HEK293T (cell line): ENCODE measurements around the gene YIF1A.

Experiments
- CTCF ChIA-PET: fragments of 350-600 bp; formaldehyde crosslinking; extraction: SDS; loops from one replicate; lab custom pipeline; 2021; ENCODE audit warnings: antibody characterized with exemption, inconsistent platforms; lab: Yijun Ruan, JAX
- POLR2A ChIA-PET: fragments of 350-600 bp; formaldehyde crosslinking; extraction: SDS; loops from one replicate; lab custom pipeline; 2020; ENCODE audit warnings: antibody characterized with exemption, inconsistent platforms; lab: Yijun Ruan, JAX
- DNase-seq: peaks from one replicate; pipeline ENCODE4 v3.0.0; 2012; ENCODE audit warnings: mixed read lengths; ENCODE audit errors: extremely low spot score
- ARNT ChIP-seq: fragments of 450-650 bp; IDR thresholded peaks from 2 replicates; pipeline ENCODE4 v1.6.1; 2017; ENCODE audit warnings: mild to moderate bottlenecking
- BHLHE40 ChIP-seq: fragments of 450-650 bp; IDR thresholded peaks from 2 replicates; pipeline ENCODE4 v1.6.1; 2016; ENCODE audit warnings: mild to moderate bottlenecking, moderate library complexity, borderline replicate concordance
- CTBP1 ChIP-seq: fragments of 450-650 bp; IDR thresholded peaks from 2 replicates; pipeline ENCODE4 v1.6.1; 2016; ENCODE audit warnings: borderline replicate concordance
- ELF4 ChIP-seq: fragments of 450-650 bp; IDR thresholded peaks from 2 replicates; pipeline ENCODE4 v1.6.1; 2017; ENCODE audit warnings: antibody characterized with exemption
- FOXA1 ChIP-seq: fragments of 450-650 bp; IDR thresholded peaks from 2 replicates; pipeline ENCODE4 v1.6.1; 2016; ENCODE audit warnings: mild to moderate bottlenecking
- FOXK2 ChIP-seq: fragments of 450-650 bp; IDR thresholded peaks from 2 replicates; pipeline ENCODE4 v1.6.1; 2016; ENCODE audit warnings: mild to moderate bottlenecking
- FOXM1 ChIP-seq: fragments of 450-650 bp; IDR thresholded peaks from 2 replicates; pipeline ENCODE4 v1.6.1; 2017; ENCODE audit warnings: mild to moderate bottlenecking, borderline replicate concordance
- HDGF ChIP-seq: fragments of 450-650 bp; IDR thresholded peaks from 2 replicates; pipeline ENCODE4 v1.6.1; 2017; ENCODE audit warnings: antibody characterized with exemption, borderline replicate concordance
- L3MBTL2 ChIP-seq: fragments of 450-650 bp; conservative IDR thresholded peaks from 2 replicates; pipeline ENCODE4 v1.6.1; 2016; ENCODE audit warnings: mild to moderate bottlenecking
- LEF1 ChIP-seq: fragments of 450-650 bp; IDR thresholded peaks from 2 replicates; pipeline ENCODE4 v1.6.1; 2017; ENCODE audit warnings: mild to moderate bottlenecking, borderline replicate concordance
- NFRKB ChIP-seq: fragments of 450-650 bp; IDR thresholded peaks from 2 replicates; pipeline ENCODE4 v1.6.1; 2016; ENCODE audit warnings: mild to moderate bottlenecking, moderate library complexity
- PKNOX1 ChIP-seq: fragments of 450-650 bp; IDR thresholded peaks from 2 replicates; pipeline ENCODE4 v1.6.1; 2016
- SP1 ChIP-seq: fragments of 450-650 bp; IDR thresholded peaks from 2 replicates; pipeline ENCODE4 v1.6.1; 2017
- SUZ12 ChIP-seq: fragments of 450-650 bp; IDR thresholded peaks from 2 replicates; pipeline ENCODE4 v1.6.1; 2016; ENCODE audit warnings: mild to moderate bottlenecking
- TARDBP ChIP-seq: fragments of 450-650 bp; IDR thresholded peaks from 2 replicates; pipeline ENCODE4 v1.6.1; 2016
- ZNF384 ChIP-seq: fragments of 450-650 bp; IDR thresholded peaks from 2 replicates; pipeline ENCODE4 v1.6.1; 2016

The YIF1A gene

GRCh38 chr11:66275984-66276612 is 12.8 kb downstream of the YIF1A start:
- no peak for TF ChIP-seq PKNOX1
- no peak for TF ChIP-seq ARNT
- ChIA-PET POLR2A (interaction anchor here (2.4 kb wide), 1 partner anchor 8 kb away, joined by 12 read pairs; the partner anchor contains the start of gene RAB1B), CTCF (no interaction called here)
- no peak for DNase-seq

GRCh38 chr11:66275396-66275795 is 13.5 kb downstream of the YIF1A start:
- DNase-seq: no peak
- TF ChIP-seq ZNF384 (no peak), L3MBTL2 (no peak), HDGF (no peak), BHLHE40 (no peak), SP1 (no peak), NFRKB (no peak), CTBP1 (no peak), PKNOX1 (no peak), LEF1 (no peak), FOXA1 (no peak), ELF4 (no peak), FOXK2 (no peak), TARDBP (no peak), ARNT (no peak), FOXM1 (no peak), SUZ12 (no peak)
- CTCF ChIA-PET: no interaction called here
- POLR2A ChIA-PET: no interaction called here

GRCh38 chr11:66274219-66274618 is 14.7 kb downstream of the YIF1A start:
- POLR2A ChIA-PET: no interaction called here
- CTCF ChIA-PET: no interaction called here
- no peak for DNase-seq
- TF ChIP-seq HDGF: no peak
- TF ChIP-seq ELF4: no peak
- TF ChIP-seq FOXA1: no peak
- TF ChIP-seq FOXM1: no peak
- TF ChIP-seq SUZ12: no peak
- no peak for TF ChIP-seq TARDBP
- no peak for TF ChIP-seq SP1
- TF ChIP-seq PKNOX1: no peak
- TF ChIP-seq L3MBTL2: no peak
- no peak for TF ChIP-seq BHLHE40
- no peak for TF ChIP-seq LEF1
- no peak for TF ChIP-seq ARNT
- TF ChIP-seq NFRKB: no peak
- TF ChIP-seq ZNF384: no peak

GRCh38 chr11:66272596-66272995 is 16.3 kb downstream of the YIF1A start:
- TF ChIP-seq SUZ12: no peak
- TF ChIP-seq NFRKB: no peak
- TF ChIP-seq LEF1: no peak
- no peak for TF ChIP-seq CTBP1
- TF ChIP-seq L3MBTL2: no peak
- POLR2A ChIA-PET: interaction anchor here (0.6 to 2.1 kb wide), 3 partner anchors 9 to 17 kb away, joined by 3 to 11 read pairs (median 5); partner anchors contain the start of gene YIF1A
- CTCF ChIA-PET: interaction anchor here (1.1 kb wide), 1 partner anchor 10 kb away, joined by 4 read pairs; no protein-coding TSS in a partner anchor
- no peak for DNase-seq

GRCh38 chr11:66271816-66272215 is 17.1 kb downstream of the YIF1A start:
- no peak for DNase-seq
- no peak for TF ChIP-seq PKNOX1
- TF ChIP-seq TARDBP: no peak
- TF ChIP-seq ELF4: no peak
- no peak for TF ChIP-seq FOXK2
- no peak for TF ChIP-seq SUZ12
- no peak for TF ChIP-seq FOXM1
- TF ChIP-seq ARNT: no peak
- TF ChIP-seq L3MBTL2: no peak
- TF ChIP-seq ZNF384: no peak
- no peak for TF ChIP-seq SP1
- no peak for TF ChIP-seq FOXA1
- TF ChIP-seq BHLHE40: no peak
- no peak for TF ChIP-seq NFRKB
- TF ChIP-seq HDGF: no peak
- no peak for TF ChIP-seq CTBP1
- POLR2A ChIA-PET: interaction anchor here (1.5 to 2.1 kb wide), 2 partner anchors 10 to 17 kb away, joined by 5 to 11 read pairs; partner anchors contain the start of gene YIF1A
- CTCF ChIA-PET: interaction anchor here (0.6 to 1.1 kb wide), 2 partner anchors 8 to 11 kb away, joined by 4 to 8 read pairs; no protein-coding TSS in a partner anchor
